ENCODE results near the gene PLPP4.

PLPP4 gene

DNA sequence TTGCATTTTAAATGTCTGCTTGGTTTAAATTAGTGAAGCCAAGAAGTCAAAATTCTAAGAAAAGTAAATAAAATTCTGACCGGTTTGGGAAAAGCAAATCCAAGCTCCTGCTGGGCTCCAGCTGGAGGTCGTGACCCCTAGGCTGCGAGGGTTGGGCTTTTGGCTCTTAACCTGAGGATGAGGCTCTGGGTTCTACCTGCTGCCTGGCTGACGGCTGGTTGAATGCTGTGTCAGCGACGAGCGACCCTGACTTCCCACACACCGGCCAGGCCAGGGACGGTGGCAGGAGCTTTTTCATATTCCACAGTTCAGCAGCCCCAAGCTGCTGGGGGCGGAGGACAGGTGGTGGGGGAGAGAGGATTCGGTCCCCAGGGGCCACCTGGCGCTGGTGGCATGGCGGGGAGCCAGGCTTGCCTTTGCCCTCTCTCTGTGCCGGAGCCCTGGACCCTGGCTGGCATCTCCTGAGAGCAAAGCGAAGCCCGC lies 843 bp upstream of the PLPP4 start:
- DNase-seq (ENCODE audit: low read depth in 3 of 3), result no peak

DNA sequence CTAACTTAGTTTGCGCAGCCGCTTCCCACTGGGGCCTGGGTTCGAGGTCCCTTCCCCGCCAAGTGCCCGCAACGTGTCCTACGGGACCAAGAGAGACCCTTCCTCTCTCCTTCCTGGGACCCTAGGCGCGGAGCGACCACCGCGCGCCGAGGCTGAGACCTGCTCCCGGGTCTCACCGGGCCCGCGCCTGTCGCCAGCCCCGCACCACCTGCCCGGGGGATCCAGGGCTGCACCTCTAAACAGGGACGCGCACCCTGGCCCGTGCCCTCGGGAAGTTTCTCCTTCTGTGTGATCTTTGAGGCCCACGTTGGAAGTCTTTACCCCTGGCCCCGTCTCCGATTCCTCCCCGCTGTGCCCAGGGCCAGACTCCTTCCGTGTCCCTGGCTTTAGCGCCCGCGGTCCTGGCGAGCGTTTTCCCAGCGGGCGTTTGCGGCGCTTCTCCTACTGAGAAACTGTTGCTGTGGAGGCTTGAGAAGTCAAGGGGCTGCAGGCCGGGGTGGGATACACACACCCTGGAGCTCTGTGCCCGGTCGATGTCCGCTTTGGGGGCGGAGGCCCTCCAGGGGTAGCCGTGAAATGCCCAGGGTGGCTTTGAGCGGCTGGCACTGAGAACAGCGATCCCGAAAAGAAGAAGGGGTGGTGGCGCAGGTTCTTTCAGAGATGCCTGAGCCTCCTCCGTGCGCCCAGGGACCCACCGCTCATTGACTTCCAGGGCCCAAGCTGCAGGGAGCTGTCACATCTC lies 575 bp downstream of the PLPP4 start:
- DNase-seq (ENCODE audit: low read depth in 3 of 3), result no peak

DNA sequence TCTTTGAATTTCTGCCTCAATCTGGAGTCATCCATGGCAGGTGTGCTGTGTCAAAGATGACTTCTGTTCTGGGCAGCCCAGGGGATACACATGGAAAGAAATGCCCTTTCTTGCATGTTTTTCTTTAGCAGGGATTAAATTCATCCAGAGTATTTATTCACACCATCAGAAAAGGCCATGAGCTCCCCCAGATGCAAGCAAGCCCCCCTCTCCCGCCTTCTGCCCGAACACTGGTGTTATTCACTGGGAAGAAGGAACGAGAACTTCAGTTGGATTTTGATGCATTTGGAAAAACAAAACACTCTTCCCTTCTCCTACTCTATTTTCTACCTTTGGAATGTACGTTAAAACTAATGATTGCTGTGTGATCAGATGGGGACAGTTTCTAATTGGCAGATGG lies 1.4 kb downstream of the PLPP4 start:
- no peak for DNase-seq (ENCODE audit: low read depth in 3 of 3)

DNA sequence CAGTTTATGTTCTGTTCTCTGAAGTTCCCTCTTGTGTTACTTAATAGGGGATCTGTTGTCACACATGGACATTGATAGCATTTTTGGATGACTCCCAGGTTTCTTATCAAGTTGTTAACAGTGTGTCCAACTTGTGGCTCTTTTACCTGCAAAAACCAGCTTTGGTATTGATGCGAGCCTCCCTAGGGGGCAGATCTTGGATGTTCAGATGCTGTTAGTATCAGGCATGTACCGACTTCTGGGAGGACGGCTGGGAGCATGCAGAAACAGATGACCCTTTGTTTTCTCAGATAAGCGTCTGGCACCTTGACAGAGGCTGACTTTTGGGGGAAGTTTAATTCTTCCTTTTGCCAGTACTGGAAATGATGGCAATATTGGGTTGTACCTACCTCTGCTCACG lies 2.2 kb downstream of the PLPP4 start:
- DNase-seq (ENCODE audit: low read depth in 3 of 3), result no peak

DNA sequence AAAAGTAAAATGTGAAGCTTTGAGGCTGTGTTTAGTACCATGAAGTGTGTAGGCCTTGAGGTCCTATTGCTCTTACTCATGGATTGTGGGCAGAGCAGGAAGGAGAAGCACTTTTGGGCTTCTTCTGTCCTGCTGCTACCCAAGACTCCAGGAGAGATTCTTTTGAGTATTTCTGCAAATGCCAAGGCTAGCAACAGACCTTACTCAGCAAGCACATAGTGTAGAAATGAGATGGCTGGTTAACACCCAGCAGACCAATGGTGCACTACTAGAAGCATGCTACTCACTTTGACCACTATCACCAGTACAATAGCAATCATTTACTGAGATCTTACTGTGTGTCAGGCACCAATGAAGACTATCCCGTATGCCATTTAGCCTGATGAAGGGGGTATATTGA lies 3.2 kb downstream of the PLPP4 start:
- DNase-seq (ENCODE audit: low read depth in 3 of 3), result no peak

DNA sequence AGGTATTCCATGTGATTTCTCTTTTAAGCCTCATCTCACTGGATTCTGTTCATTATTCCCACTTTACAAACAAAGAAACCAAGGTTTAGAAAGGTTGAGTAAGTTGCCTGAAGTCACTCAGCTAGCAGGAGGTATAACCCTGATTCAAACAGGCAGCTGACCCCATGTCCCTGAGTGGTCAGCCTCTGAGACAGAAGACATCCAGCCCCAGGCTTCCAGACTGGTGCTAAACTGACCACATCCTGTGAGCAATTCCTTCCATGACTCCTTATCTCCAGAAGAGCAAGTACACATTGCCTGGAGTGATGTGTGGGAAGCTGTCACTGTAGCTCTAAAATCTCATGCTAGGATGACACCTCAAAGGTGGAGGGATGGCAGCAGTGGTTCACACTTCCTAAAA lies 3.7 kb downstream of the PLPP4 start:
- DNase-seq (ENCODE audit: low read depth in 3 of 3), result no peak

DNA sequence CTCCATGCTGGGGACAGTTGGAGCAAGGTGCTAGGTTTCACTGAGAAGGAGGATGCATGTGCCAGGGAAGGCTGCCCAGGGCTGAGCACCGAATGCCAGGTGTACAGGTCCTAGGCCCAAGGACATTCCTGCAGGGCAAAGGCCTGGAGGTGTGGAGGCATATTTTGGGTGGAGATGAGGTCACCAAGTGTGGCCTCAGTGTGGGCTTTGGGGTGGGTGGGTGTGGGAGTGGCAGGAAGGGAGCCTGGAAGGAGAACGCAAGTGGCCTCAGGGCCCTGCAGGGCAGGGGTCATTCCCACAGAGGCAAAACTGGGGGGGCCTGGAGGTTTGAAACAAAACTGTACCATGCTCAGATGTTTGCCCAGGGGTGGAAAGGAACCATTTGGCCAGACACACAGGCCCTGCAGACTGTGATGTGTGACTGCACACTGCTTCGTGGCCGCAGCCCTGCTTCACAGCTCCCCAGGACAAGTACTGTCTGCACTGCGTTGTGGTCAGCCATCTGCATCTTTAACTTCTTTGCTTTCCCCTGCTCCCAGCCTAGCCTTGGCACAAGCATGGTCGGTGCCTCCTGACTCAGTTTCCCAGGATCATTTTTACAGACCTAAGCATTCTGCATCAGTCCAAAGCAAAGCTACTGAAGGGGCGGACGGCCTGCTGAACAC lies 5.1 kb downstream of the PLPP4 start:
- no peak for DNase-seq (ENCODE audit: low read depth in 3 of 3)

DNA sequence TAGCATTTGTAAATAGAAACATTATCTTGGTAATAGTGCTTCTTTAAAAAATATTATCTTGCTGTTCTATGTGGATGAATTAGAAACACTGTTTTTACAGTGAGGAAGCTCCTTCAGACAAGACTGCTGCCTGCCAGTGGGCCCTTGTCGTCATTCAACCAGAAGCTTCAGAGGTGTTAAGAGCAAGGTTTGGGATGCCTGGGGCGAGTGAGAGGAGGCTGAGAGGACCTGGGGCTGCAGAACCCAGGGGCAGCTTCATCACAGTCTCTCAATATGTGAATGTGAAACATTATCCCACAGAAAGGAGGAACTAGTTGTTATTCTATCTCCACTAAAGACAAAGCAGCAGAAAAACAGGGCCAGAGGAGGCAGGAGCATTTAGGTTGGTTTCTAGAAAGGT lies 8.1 kb downstream of the PLPP4 start:
- no peak for DNase-seq (ENCODE audit: low read depth in 3 of 3)

DNA sequence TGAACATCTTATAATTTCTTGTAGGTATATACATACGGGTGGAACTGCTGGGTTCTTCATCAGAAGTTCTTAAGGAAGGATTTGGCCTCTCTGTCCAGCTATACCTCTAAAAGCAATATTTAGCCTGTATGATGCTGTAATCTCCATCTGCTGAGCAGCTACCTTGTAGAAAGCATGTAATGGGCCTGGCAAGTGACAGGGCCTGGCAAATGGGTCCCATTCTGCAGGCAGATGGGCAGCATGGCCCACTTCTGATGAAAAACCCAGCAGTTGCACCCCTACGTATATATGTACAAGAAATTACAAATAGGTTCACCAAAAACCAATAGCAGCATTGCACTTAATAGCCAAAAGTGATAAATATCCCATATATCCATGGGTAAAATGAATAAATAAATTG lies 9.0 kb downstream of the PLPP4 start:
- DNase-seq (ENCODE audit: low read depth in 3 of 3), result no peak

DNA sequence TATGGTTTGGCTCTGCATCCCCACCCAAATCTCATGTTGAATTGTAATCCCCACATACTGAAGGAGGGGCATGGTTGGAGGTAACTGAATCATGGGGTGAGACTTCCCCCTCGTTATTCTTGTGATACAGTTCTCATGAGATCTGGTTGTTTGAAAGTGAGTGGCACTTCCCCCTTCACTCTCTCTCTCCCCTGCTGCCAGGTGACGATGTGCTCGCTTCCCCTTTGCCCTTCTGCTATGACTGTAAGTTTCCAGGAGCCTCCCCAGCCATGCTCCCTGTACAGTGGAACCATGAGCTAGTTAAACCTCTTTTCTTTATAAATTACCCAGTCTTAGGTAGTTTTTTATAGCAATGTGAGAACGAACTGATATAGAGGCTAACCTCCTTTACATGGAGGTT lies 16.6 kb downstream of the PLPP4 start:
- no peak for DNase-seq (ENCODE audit: low read depth in 3 of 3)

DNA sequence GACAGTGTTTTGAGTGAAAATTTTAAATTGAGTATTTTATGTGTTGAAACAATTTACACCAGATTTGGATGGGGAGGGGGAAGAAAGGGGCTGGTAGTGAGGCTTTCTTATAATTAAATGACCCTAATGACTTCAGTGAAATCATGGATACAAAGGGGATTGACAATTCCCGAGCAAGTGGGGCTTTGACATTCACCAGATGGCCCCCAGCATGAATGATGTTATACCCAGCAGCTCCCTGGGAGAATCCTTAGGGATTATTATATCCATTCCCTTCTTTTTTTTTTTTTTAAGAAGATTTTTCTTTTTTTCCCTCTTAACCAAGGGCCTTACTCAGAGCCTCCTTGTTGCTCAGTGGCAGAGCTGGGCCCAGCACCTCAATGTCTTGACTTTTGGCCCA lies 17.9 kb downstream of the PLPP4 start:
- DNase-seq (ENCODE audit: low read depth in 3 of 3), result no peak

DNA sequence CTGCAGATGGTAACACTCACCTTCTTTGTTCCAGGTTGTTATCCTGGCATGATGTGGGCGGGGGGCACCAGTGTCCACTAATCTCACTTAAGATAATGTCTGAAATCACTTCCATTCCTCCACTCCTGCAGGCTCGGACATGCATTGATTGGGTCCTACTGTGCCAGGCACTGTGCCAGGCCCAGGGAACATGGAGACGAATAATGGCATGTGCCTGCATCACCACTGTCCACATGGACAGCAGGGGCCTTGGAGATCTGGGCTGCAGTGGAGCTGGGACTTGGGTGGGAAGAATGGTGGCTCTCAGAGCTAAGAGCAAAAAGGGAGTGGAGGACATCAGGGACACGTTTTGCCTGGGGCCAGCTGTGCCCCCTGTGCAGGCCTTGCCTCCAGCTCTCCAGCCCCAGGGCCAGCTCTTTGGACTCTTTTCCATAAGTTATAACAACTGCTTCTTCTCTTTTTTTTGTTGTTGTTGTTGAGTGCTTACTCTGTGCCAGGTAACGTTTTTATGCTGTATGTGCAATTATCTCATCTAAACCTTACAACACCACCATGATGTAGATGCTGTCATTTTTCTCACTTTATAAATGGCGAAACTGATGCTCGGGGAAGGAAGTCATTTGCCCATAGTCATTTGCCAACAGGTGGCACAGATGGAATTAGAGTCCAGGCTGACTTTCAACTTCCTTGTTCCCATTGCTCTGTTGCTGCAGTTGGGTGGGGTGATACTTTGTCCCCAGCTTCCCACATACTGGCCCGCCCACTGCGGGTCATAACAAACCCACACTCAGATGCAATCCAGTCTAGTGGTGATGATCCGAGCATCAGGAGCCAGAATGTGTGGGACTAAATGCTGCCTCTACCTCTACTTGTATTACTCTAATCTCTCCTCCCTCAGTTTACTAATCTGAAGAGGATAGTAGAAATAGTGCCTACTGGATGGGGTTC lies 19.1 kb downstream of the PLPP4 start:
- DNase-seq (ENCODE audit: low read depth in 3 of 3), result no peak

DNA sequence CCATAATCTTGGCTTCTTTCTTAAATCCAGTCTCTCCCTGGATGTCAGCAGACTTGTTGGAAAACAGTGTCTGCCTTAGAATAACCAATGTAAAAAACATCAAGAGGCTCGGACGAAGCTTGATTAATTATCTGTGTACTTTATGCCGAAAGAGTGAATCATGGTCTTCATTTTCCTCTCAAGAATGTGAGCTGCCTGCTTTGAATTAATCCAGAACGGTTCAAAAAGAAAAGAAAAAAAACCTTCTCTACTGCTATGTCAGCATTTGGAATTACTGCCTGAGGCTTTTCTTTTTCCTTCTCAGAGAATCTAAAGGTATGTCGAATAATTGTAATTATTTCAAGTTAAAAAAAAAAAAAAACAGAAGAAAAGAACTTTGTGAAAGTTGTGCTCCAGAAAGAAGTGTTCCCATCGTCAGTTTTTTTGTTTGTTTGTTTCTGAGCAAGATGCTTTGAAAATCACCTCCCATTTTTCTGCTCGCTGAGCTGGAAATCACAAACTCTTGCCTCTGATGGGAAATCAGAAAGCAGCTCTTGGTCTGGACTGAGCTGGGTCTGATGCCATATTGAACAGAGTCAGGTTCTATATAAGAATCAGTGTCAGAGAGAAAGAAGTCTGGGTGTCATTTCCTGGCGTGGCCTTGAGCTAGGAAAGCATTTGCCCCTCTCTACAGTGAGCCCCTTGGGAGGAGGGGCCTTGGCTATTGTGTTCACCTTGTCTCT lies 20.2 kb downstream of the PLPP4 start:
- DNase-seq (ENCODE audit: low read depth in 3 of 3), result no peak

DNA sequence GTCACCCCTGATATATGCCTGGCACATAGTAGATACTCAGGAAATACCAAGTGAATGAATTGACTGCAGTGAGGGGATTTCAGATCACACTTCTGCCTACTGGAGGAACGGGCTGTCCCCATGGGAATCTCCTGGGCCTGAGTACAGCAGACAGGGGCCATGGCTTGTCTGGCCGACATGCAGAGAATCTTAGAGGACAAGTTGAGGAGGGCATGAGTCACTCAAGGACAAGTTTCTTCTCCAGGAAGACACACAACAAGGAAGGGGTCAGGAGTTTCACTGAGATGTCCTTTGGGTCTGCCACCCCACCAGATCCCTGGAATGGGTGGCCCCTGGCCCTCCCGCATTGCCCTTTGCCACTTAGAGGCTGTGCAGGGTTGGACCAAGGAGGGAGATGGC lies 20.7 kb downstream of the PLPP4 start:
- DNase-seq (ENCODE audit: low read depth in 3 of 3), result no peak

DNA sequence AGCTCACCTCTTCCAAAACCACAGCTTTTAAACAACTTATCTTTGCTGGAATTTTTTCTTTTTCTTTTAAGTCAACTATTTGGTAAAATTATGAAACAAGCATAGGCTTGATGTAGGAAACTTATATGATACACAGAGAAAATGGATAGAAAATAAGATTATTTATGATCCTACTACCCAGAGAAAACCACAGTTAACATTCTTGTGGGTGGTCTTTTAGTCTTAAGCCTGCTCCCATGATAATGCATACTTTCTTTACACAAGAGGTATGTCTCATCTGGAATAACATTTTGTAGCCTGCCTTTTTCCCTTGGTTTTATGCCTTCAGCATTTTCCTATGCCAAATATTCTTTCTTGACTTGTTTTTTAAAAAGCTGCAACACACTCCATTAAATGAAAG lies 21.4 kb downstream of the PLPP4 start:
- DNase-seq (ENCODE audit: low read depth in 3 of 3), result no peak

DNA sequence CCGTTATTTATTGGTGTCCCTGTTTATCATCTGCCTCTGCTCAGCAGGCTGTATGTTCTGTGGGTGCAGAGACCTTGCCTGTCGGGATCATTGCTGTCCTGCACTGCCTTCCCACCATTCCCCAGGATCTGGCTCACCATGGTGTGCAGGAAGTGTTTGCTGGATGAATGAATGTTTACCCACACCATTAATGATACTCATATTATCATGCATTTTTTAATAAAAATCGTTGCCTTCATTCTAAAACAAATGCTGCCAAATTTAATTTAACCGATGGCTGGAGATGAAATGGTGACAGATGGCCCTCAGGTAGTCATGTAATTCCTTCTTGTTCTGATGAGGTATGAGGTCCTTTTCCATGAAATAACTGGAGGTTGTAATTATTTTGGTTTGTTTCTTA lies 22.5 kb downstream of the PLPP4 start:
- DNase-seq (ENCODE audit: low read depth in 3 of 3), result no peak

DNA sequence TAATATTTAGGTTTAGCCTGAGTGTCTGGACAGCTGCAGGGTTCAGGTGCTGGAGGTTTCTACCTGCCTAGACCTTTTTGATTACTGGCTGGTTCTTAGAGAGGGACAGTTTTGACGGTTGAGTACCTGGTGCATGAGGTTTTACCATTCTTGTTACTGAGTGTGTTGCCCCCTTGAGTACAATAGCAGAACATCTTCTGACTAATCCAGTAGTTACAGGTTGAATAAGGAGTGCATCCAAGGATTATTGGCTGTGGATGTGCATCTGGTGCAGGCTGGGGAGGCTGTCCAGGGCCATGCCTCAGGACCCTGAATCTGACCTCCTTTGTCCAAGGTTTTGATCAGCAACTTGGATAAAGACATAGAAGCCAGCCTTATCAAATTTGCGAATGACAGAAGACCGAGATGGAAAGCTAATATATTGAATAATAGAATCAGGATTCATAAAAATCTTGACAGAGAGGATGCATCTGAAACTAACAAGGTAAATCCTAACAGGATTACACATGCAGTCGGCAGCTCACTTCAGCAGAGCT lies 23.1 kb downstream of the PLPP4 start:
- DNase-seq (ENCODE audit: low read depth in 3 of 3), result no peak

DNA sequence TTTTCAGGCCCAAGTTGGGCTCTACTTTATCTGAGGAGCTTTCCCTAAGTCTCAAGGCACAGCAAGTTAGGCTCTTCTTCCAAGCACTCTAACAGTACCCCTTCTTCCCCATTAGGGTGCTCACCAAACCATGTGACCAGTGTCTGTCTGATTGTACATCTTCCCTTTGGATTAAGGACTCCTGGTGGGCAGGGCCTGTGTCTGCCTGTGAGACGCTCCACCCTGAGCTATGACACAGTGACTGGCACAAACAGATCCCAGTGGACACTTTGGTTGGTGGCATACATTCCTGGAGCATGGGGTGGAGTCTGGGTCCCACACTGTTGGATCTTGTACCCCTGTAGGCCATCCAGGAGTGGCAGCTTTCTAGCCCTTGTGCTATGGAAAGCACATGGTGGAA lies 23.8 kb downstream of the PLPP4 start:
- no peak for DNase-seq (ENCODE audit: low read depth in 3 of 3)

DNA sequence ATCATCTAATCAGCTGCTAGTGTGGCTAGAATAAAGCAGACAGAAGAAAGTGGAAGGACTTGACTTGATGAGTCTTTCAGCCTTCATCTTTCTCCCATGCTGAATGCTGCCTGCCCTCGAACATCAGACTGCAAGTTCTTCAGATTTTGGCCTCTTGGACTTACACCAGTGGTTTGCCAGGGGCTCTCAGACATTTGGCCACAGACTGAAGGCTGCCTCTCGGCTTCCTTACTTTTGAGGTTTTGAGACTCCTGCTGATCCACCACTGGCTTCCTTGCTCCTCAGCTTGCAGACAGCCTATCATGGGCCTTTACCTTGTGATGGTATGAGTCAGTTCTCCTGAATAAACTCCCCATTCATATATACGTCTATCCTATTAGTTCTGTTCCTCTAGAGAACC lies 26.0 kb downstream of the PLPP4 start:
- no peak for DNase-seq (ENCODE audit: low read depth in 3 of 3)

DNA sequence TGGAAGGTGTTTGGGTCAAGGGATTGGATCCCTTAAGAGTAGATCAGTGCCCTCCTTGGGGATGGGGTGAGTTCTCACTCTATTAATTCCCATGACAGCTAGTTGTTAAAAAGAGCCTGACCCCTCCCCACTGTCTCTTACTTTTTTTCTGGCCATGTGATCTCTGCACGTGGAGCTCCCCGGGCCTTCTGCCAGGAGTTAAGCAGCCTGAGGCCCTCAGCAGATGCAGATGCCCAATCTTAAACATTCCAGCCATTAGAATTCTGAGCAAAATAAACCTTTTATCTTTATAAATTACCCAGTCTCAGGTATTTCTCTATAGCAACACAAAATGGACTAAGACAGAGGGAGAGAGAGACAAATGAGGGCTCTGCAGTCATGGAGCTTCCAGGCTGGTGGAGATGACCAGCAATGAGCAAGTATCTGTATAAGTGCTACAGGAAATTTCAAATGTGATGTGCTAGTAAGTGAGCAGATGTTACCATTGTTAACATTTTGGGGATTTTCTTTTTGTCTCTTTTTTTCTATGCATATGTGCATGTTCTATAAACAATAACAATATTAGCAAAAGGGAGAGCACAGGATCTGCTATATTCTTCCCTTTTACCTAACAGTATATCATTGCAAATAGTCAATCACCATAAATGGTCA lies 26.7 kb downstream of the PLPP4 start:
- DNase-seq (ENCODE audit: low read depth in 3 of 3), result no peak

DNA sequence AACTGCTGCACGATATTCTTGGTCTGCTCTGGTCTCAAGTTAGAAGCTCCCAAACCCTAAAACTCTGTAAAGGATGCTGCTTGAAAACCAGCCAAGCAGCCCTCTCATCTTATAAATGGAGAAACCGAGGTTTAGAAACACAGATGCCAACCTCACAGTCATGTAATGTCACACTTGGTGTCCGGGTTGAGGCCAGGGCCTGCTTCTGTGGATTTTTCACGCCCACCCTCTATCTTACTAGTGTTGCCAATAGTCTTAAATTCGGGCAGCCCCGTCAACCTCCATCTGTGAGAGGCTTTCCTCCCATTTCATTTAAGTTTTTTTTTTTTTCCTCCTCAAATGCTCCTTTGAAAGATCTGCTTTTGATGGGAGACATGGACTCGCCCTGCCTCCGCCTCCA lies 28.9 kb downstream of the PLPP4 start:
- DNase-seq (ENCODE audit: low read depth in 3 of 3), result no peak

All from stimulated activated CD4-positive, alpha-beta T cell treated with anti-CD3 and anti-CD28 coated beads, TNF-alpha, amount 100 ng/mL, for 24 hours (primary cell).